Naive thymus-derived CD8-positive, alpha-beta T cell (primary cell): ENCODE measurements around the gene CAMTA1. TPM values are rescaled to one million over a fixed set of nuclear protein-coding genes. Genes with fewer than 3 reads are reported as not detected.

ENCODE experiments used
- ATAC-seq, 2 donors: fragments of 150-1000 bp; cut with Tn5 transposase in 1 of 2; sonication (Bioruptor Pico), chemical (Tn5 transposase) in 1 of 2; 1 replicate in 1 of 2; 2 replicates in 1 of 2; pipeline ENCODE4 v1.10.0; 2021; ENCODE audit warnings: mild to moderate bottlenecking in 2 of 2, moderate library complexity in 2 of 2
- POLR2A ChIA-PET: fragments of 350-600 bp; sonication (Branson Sonifier 250); formaldehyde crosslinking; loops from one replicate; lab custom pipeline; 2021; ENCODE audit warnings: antibody characterized with exemption; lab: Charles Lee
- DNase-seq, 10 donors: peaks; one replicate each; pipeline versions ENCODE4 v3.0.0 to v3.0.0-alpha.2; 2020 to 2022
- H3K27ac Mint-ChIP-seq, 10 donors: one replicate each; pipeline ENCODE4 v1.8.0; 2020 to 2022; ENCODE audit warnings: mild to moderate bottlenecking in 10 of 10, mixed read lengths in 10 of 10, moderate library complexity in 4 of 10, inconsistent platforms in 1 of 10
- H3K27me3 Mint-ChIP-seq, 5 donors: one replicate each; pipeline ENCODE4 v1.8.0; 2021 to 2022; ENCODE audit warnings: mixed read lengths in 5 of 5
- H3K36me3 Mint-ChIP-seq, 3 donors: one replicate each; pipeline ENCODE4 v1.8.0; 2020 to 2022; ENCODE audit warnings: mixed read lengths in 3 of 3, mild to moderate bottlenecking in 2 of 3, inconsistent platforms in 1 of 3
- H3K4me1 Mint-ChIP-seq, 4 donors: one replicate each; pipeline ENCODE4 v1.8.0; 2021 to 2022; ENCODE audit warnings: mixed read lengths in 4 of 4
- H3K4me3 Mint-ChIP-seq, 10 donors: one replicate each; pipeline ENCODE4 v1.8.0; 2020 to 2022; ENCODE audit warnings: mild to moderate bottlenecking in 10 of 10, mixed read lengths in 10 of 10, moderate library complexity in 6 of 10, inconsistent platforms in 1 of 10
- H3K9me3 Mint-ChIP-seq, 9 donors: one replicate each; pipeline ENCODE4 v1.8.0; 2020 to 2022; ENCODE audit warnings: mixed read lengths in 9 of 9, mild to moderate bottlenecking in 3 of 9, inconsistent platforms in 1 of 9, moderate library complexity in 1 of 9
- polyA plus RNA-seq, 3 donors: library from polyadenylated mRNA; unstranded; fragments of 300-500 nt; fragmentation: Illumina TruSeq; gene quantifications; one replicate each; pipeline ENCODE4 v1.2.3, GENCODE V29; 2021
- total RNA-seq, 8 experiments: library from RNA in 2 of 8; stranded (reverse) in 2 of 8; gene quantifications; one replicate each; pipeline ENCODE4 v1.2.3 and lab custom pipeline; 2021 to 2026

The CAMTA1 gene
- total and polyA plus RNA-seq, 5 experiments from 2014 or later: 32.6 to 78.3 (median 47.3) TPM

GRCh38 chr1:7462617-7463016, 677.4 kb downstream of the CAMTA1 start:
- Mint-ChIP-seq H3K36me3 (no peaks in the 10 kb centered on the region), H3K4me1 (peaks cover 0 to 7% (median 2%) of the 10 kb centered on the region in 4 donors), H3K4me3 (no peak overlapping the region), H3K27me3 (peaks cover 0 to 18% (median 8%) of the 10 kb centered on the region in 5 donors), H3K9me3 (no peaks in the 10 kb centered on the region), H3K27ac (no peak overlapping the region)
- POLR2A ChIA-PET: no interaction called here
- ATAC-seq (no peak), DNase-seq (no peak)

DNA sequence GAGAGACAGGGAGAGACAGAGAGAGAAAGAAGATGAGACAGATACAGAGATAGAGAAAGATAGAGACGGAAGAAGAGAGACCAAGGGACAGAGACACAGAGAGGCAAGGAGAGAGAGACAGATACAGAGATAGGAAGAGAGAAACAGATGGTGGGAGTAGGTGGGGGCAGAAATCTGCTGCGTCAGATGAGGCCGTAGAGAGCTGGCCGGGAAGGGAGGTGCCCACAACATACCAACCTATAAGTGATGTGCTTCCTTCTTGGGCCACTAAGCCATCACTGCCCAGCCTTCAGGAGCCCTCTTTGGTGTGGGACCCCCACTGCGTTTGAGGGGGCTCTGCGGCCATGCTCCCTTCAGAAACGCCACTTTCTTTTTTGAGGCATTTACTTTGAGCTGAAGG, 678.3 kb downstream of the CAMTA1 start:
- no peak overlapping the region for H3K4me3 Mint-ChIP-seq
- no peaks in the 10 kb centered on the region for H3K9me3 Mint-ChIP-seq
- POLR2A ChIA-PET: no interaction called here
- no peaks in the 10 kb centered on the region for H3K36me3 Mint-ChIP-seq
- no peak for DNase-seq
- peaks cover 0 to 19% (median 7%) of the 10 kb centered on the region in 5 donors for H3K27me3 Mint-ChIP-seq
- peaks cover 0 to 1% (median 0%) of the 10 kb centered on the region in 4 donors for H3K4me1 Mint-ChIP-seq
- H3K27ac Mint-ChIP-seq: no peak overlapping the region
- no peak for ATAC-seq

DNA sequence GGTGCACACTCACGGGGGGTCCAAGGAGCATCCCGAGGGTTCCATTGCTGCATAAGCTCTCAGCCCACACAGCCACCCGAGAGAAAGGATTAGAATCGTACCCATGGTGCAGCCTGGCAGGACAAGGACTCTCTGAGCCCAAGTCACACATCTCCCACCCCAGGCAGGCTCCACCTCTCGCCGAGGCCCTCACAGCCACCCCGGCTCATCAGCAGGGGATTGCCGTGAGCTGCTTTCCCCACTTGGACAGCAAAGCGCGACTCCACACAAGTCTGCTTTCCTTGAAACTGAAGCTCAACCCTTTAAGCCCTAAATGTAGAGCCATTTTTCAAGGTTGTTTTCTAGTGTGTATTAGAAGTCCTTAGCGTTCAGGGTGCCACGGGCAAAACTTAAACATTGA, 679.5 kb downstream of the CAMTA1 start:
- POLR2A ChIA-PET: no interaction called here
- Mint-ChIP-seq H3K4me3 (no peak overlapping the region), H3K36me3 (no peaks in the 10 kb centered on the region), H3K9me3 (no peaks in the 10 kb centered on the region), H3K27ac (no peak overlapping the region), H3K27me3 (peaks cover 0 to 19% (median 5%) of the 10 kb centered on the region in 5 donors), H3K4me1 (peaks cover 0 to 1% (median 0%) of the 10 kb centered on the region in 4 donors)
- DNase-seq (no peak), ATAC-seq (no peak)

DNA sequence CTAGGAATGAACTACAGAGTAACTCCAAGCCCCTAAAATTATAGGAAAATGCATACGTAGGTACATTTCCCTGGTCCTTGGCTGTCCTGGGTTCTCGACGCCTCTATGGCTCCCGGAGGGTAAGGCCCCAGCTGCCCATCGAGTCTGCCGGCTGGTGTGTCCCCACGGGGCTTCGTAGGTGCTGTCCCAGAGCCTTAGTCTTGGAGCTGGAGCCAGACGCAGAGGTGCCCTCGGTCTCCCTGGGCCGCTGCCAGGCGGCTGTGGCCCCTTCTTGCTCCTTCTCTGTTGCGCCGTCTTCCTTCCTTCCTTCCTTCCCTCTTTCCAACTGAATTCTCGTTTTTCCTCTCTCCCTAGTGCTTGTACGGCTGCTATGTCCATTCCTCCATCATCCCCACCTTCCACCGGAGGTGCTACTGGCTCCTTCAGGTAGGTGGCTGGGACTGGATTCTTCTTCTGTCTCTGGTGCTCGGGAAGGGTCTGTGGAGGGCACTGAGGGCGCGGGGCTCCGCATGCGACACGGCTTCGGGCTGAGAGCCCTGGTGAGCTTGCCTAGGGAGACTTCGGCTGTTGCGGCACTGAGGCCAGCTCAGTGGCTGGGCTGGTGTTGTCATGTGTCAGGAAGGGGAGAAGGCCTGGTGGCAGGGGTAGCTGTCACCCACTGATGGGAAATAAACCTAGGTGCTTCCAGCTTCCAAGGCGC, 682.4 kb downstream of the CAMTA1 start:
- DNase-seq (no peak), ATAC-seq (no peak)
- H3K4me1 Mint-ChIP-seq: peaks cover 0 to 1% (median 0%) of the 10 kb centered on the region in 4 donors
- H3K9me3 Mint-ChIP-seq: no peaks in the 10 kb centered on the region
- H3K27ac Mint-ChIP-seq: no peak overlapping the region
- peaks cover 0 to 18% (median 4%) of the 10 kb centered on the region in 5 donors for H3K27me3 Mint-ChIP-seq
- POLR2A ChIA-PET: no interaction called here
- H3K36me3 Mint-ChIP-seq: no peaks in the 10 kb centered on the region
- H3K4me3 Mint-ChIP-seq: no peak overlapping the region

- Mint-ChIP-seq H3K4me1 (peaks cover 0 to 1% (median 0%) of the 10 kb centered on the region in 4 donors), H3K27ac (no peak overlapping the region), H3K36me3 (no peaks in the 10 kb centered on the region), H3K27me3 (peaks cover 0 to 16% (median 3%) of the 10 kb centered on the region in 5 donors), H3K4me3 (no peak overlapping the region), H3K9me3 (no peaks in the 10 kb centered on the region)
- POLR2A ChIA-PET: no interaction called here
- ATAC-seq: no peak
- no peak for DNase-seq
Observed at GRCh38 chr1:7468248-7468647, 683.0 kb downstream of the CAMTA1 start.

- no peaks in the 10 kb centered on the region for H3K36me3 Mint-ChIP-seq
- no peak overlapping the region for H3K4me3 Mint-ChIP-seq
- H3K27ac Mint-ChIP-seq: no peak overlapping the region
- POLR2A ChIA-PET: no interaction called here
- H3K27me3 Mint-ChIP-seq: peaks cover 0 to 13% (median 2%) of the 10 kb centered on the region in 5 donors
- no peaks in the 10 kb centered on the region for H3K9me3 Mint-ChIP-seq
- no peak for ATAC-seq
- no peak for DNase-seq
- H3K4me1 Mint-ChIP-seq: no peaks in the 10 kb centered on the region
Observed at GRCh38 chr1:7469255-7469938, 684.1 kb downstream of the CAMTA1 start.

DNA sequence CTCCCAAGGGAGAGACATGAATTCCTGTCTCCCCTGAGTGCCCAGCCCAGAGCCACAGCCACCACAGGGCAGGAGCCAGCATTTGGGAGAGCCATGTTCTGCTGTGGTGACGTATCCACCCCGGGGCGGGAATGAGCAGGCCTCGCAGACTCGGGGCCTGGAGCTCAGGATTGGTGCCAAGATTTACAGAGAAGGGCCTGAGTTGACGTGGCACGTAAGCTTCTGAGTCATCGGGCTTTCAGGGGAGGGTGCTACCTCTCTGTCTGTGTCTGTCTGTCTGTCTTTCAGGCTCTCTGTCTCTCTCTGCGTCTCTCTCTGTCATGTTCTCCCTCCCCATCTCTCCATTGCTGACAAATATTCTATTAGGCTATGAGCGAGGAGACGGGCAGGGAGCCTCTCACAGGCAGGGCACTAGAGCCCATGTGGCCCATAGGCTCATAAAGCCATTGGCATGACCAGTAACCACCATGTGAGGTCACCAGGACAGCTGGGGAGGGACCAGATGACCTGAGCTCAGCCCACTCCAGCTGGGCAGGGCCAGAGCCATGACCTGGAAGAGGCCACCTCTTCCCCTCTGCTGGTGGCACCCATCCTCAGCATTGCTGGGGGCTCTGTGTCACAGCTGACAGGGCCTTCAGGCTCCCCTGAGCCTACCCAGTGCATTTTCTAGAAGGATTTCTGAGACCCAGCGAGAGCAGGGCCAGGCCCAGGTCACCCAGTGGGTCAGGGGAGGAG, 685.8 kb downstream of the CAMTA1 start:
- no peaks in the 10 kb centered on the region for H3K36me3 Mint-ChIP-seq
- DNase-seq: no peak
- peaks cover 0 to 13% (median 4%) of the 10 kb centered on the region in 5 donors for H3K27me3 Mint-ChIP-seq
- no peaks in the 10 kb centered on the region for H3K4me1 Mint-ChIP-seq
- H3K4me3 Mint-ChIP-seq: no peak overlapping the region
- no peaks in the 10 kb centered on the region for H3K9me3 Mint-ChIP-seq
- H3K27ac Mint-ChIP-seq: no peak overlapping the region
- POLR2A ChIA-PET: interaction anchor here (0.6 kb wide), 1 partner anchor 401 kb away, joined by 5 read pairs; no protein-coding TSS in a partner anchor
- ATAC-seq: no peak

DNA sequence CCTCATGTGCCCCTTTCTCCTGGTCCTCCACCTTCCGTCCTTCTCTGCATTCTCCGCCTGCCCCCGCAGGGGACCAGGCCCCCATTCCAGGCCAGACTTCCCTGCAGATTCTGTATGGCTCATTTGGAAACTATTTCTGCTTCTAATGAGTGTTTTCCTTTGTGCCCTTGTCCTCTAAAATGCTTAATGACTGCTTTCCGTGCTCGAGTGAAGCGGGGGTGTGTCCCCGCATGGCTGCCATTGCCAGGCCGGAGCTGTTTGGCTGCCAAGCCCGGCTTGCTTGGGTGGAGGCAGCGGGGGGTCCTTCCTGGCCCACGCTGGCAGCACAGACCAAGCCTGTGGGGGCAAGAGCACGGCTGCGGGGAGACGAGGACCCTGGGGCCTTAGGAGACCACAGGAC, 686.6 kb downstream of the CAMTA1 start:
- Mint-ChIP-seq H3K4me3 (no peak overlapping the region), H3K36me3 (no peaks in the 10 kb centered on the region), H3K27me3 (peaks cover 0 to 13% (median 4%) of the 10 kb centered on the region in 5 donors), H3K9me3 (no peaks in the 10 kb centered on the region), H3K4me1 (no peaks in the 10 kb centered on the region), H3K27ac (no peak overlapping the region)
- DNase-seq (no peak), ATAC-seq (no peak)
- POLR2A ChIA-PET: no interaction called here

DNA sequence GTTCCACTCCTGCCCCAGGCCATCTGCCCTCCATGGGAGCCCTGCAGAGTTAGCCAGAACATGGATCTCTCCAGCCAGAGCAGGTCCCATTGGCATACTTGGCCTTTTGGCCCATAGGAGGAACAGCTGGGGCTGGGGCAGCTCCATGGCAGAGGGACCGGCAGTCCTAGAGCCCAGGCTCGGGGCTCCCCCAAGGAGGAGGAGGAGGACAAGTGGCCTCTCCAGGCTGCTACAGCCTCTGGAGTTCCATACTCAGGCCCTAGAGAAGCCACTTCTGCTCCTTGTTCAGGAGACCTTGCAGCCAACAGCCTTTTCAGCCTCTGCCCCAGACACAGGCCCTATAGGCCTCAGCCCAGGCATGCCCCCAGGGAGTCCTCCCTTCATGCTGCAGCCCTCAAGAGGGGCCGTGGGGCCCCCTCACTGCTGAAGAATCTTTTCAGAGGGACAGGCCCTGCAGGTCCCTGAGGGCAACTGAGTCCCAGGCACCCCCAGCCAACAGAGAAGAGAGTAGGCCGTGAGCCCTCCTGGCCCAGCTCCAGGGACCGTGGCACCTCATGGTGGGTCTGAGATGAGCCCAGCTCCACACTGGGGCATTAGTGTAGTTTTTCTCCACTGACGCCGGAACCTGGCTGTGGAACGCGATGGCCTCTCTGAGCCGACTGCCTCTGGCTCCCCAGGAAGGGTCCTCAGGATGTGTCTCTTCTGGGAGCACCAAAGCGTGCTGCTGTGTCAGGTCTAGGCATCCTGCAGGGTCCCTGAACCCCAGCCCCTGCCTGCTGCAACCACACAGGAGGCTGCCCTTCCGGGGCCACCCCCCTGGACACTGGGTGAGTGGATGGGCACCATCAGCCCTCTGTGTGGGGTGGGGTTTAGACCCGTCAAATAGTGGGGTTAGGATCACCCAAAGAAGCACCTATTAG, 688.2 kb downstream of the CAMTA1 start:
- H3K4me3 Mint-ChIP-seq: no peak overlapping the region
- H3K27ac Mint-ChIP-seq: no peak overlapping the region
- DNase-seq: no peak
- ATAC-seq: no peak
- no peaks in the 10 kb centered on the region for H3K36me3 Mint-ChIP-seq
- peaks cover 0 to 10% (median 4%) of the 10 kb centered on the region in 5 donors for H3K27me3 Mint-ChIP-seq
- H3K9me3 Mint-ChIP-seq: no peaks in the 10 kb centered on the region
- no peaks in the 10 kb centered on the region for H3K4me1 Mint-ChIP-seq
- POLR2A ChIA-PET: no interaction called here

- POLR2A ChIA-PET: no interaction called here
- H3K9me3 Mint-ChIP-seq: no peaks in the 10 kb centered on the region
- ATAC-seq (no peak), DNase-seq (no peak)
- peaks cover 0 to 10% (median 4%) of the 10 kb centered on the region in 5 donors for H3K27me3 Mint-ChIP-seq
- no peaks in the 10 kb centered on the region for H3K4me1 Mint-ChIP-seq
- no peak overlapping the region for H3K4me3 Mint-ChIP-seq
- no peak overlapping the region for H3K27ac Mint-ChIP-seq
- no peaks in the 10 kb centered on the region for H3K36me3 Mint-ChIP-seq
Observed at GRCh38 chr1:7474143-7474490, 688.9 kb downstream of the CAMTA1 start.

GRCh38 chr1:7474786-7475502, 689.7 kb downstream of the CAMTA1 start:
- H3K36me3 Mint-ChIP-seq: no peaks in the 10 kb centered on the region
- POLR2A ChIA-PET: no interaction called here
- DNase-seq (no peak), ATAC-seq (no peak)
- H3K27ac Mint-ChIP-seq: no peak overlapping the region
- H3K27me3 Mint-ChIP-seq: peaks cover 0 to 5% (median 3%) of the 10 kb centered on the region in 5 donors
- no peaks in the 10 kb centered on the region for H3K4me1 Mint-ChIP-seq
- no peaks in the 10 kb centered on the region for H3K9me3 Mint-ChIP-seq
- no peak overlapping the region for H3K4me3 Mint-ChIP-seq

GRCh38 chr1:7475691-7476090, 690.4 kb downstream of the CAMTA1 start:
- no peak for DNase-seq
- no peak for ATAC-seq
- POLR2A ChIA-PET: no interaction called here
- Mint-ChIP-seq H3K27ac (no peak overlapping the region), H3K4me3 (no peak overlapping the region), H3K36me3 (no peaks in the 10 kb centered on the region), H3K4me1 (no peaks in the 10 kb centered on the region), H3K9me3 (no peaks in the 10 kb centered on the region), H3K27me3 (peaks cover 0 to 4% (median 0%) of the 10 kb centered on the region in 5 donors)
